IMR-90 (cell line): ENCODE data around the gene HOXB8. TPM values are rescaled to one million over a fixed set of nuclear protein-coding genes. Genes with fewer than 3 reads are reported as not detected.

Source experiments
- microRNA-seq, 2 experiments: library from miRNA; stranded (forward) in 1 of 2; unstranded in 1 of 2; fragments of 10-50 nt in 1 of 2; fragments of <30 nt in 1 of 2; gene quantifications in 1 of 2; microRNA quantifications in 1 of 2; one replicate each; pipeline versions ENCODE3 to v1.1.0; 2013 to 2020; ENCODE audit not compliant: insufficient read depth in 1 of 2, insufficient read length in 1 of 2, unreplicated experiment in 1 of 2
- polyA plus RNA-seq, 3 experiments: library from polyadenylated mRNA; depleted of rRNA; stranded (reverse); fragments of >200 nt; gene quantifications; 2 replicates each; pipeline ENCODE4 v1.2.3, GENCODE V29; 2012; ENCODE audit warnings: low replicate concordance in 1 of 3
- small RNA-seq, 5 experiments: library from RNA; depleted of rRNA; stranded (forward); fragments of <200 nt; gene quantifications; one replicate each; pipeline ENCODE3, GENCODE V24; 2012
- total RNA-seq: library from RNA; depleted of rRNA; stranded (reverse); fragments of >200 nt; gene quantifications from 2 replicates; pipeline ENCODE4 v1.2.3, GENCODE V29; 2012; rRNA removed

The HOXB8 gene
- total and polyA plus RNA-seq, 2 of the 4 experiments (the other 2 are of a cell fraction): 0.54 to 5.3 TPM

Small RNAs within 50 kb of the gene (microRNA-seq; reads per million reads assigned to microRNA genes)
- 0 to 2.2 reads per million in 2 experiments for gene MIR196A1

Small RNAs within 50 kb of the gene (small RNA-seq; reads per million reads assigned to genes)
- gene MIR196A1: 0 reads per million in 5 experiments

Other genes with a start within 250 kb of the HOXB8 start
- not detected in 2 replicates for gene SKAP1, start 185.1 kb downstream of the HOXB8 start, total RNA-seq
- gene SKAP1, start 185.1 kb downstream of the HOXB8 start, polyA plus RNA-seq (2012; rRNA removed): not detected in 2 replicates
- not detected in 2 replicates for gene HOXB1, start 84.3 kb downstream of the HOXB8 start, total RNA-seq
- gene HOXB1, start 84.3 kb downstream of the HOXB8 start, polyA plus RNA-seq (2012; rRNA removed): not detected in 2 replicates
- gene HOXB2, start 70.2 kb downstream of the HOXB8 start, total RNA-seq: 2.7 and 3.1 TPM in 2 replicates
- 29.9 and 33.8 TPM in 2 replicates for gene HOXB2, start 70.2 kb downstream of the HOXB8 start, polyA plus RNA-seq (2012; rRNA removed)
- gene HOXB4, start 36.9 kb downstream of the HOXB8 start, total RNA-seq: 1.9 and 2.0 TPM in 2 replicates
- 7.8 and 8.5 TPM in 2 replicates for gene HOXB4, start 36.9 kb downstream of the HOXB8 start, polyA plus RNA-seq (2012; rRNA removed)
- 6.3 and 8.6 TPM in 2 replicates for gene HOXB3, start 25.1 kb downstream of the HOXB8 start, total RNA-seq
- 59.6 and 76.4 TPM in 2 replicates for gene HOXB3, start 25.1 kb downstream of the HOXB8 start, polyA plus RNA-seq (2012; rRNA removed)
- gene HOXB5, start 21.5 kb downstream of the HOXB8 start, total RNA-seq: 0.54 and 0.56 TPM in 2 replicates
- 18.0 and 18.1 TPM in 2 replicates for gene HOXB5, start 21.5 kb downstream of the HOXB8 start, polyA plus RNA-seq (2012; rRNA removed)
- 11.1 and 11.9 TPM in 2 replicates for gene HOXB6, start 10.3 kb downstream of the HOXB8 start, total RNA-seq
- 42.2 and 48.1 TPM in 2 replicates for gene HOXB6, start 10.3 kb downstream of the HOXB8 start, polyA plus RNA-seq (2012; rRNA removed)
- 1.8 and 3.3 TPM in 2 replicates for gene HOXB7, start 4.3 kb downstream of the HOXB8 start, total RNA-seq
- 6.7 and 7.5 TPM in 2 replicates for gene HOXB7, start 4.3 kb downstream of the HOXB8 start, polyA plus RNA-seq (2012; rRNA removed)
- under 0.01 TPM in 1 of 2 replicates, not detected in the other for gene HOXB9, start 11.1 kb upstream of the HOXB8 start, total RNA-seq
- gene HOXB9, start 11.1 kb upstream of the HOXB8 start, polyA plus RNA-seq (2012; rRNA removed): 0.05 and 0.07 TPM in 2 replicates
- not detected in 2 replicates for gene PRAC1, start 107.2 kb upstream of the HOXB8 start, total RNA-seq
- gene PRAC1, start 107.2 kb upstream of the HOXB8 start, polyA plus RNA-seq (2012; rRNA removed): not detected in 2 replicates
- not detected in 2 replicates for gene PRAC2, start 107.9 kb upstream of the HOXB8 start, total RNA-seq
- not detected in 2 replicates for gene PRAC2, start 107.9 kb upstream of the HOXB8 start, polyA plus RNA-seq (2012; rRNA removed)
- gene HOXB13, start 113.5 kb upstream of the HOXB8 start, total RNA-seq: not detected in 2 replicates
- gene HOXB13, start 113.5 kb upstream of the HOXB8 start, polyA plus RNA-seq (2012; rRNA removed): not detected in 2 replicates
- gene TTLL6, start 201.9 kb upstream of the HOXB8 start, total RNA-seq: not detected in 2 replicates
- not detected in 2 replicates for gene TTLL6, start 201.9 kb upstream of the HOXB8 start, polyA plus RNA-seq (2012; rRNA removed)
- 32.2 and 53.4 TPM in 2 replicates for gene CALCOCO2, start 215.7 kb upstream of the HOXB8 start, total RNA-seq
- 31.1 and 35.9 TPM in 2 replicates for gene CALCOCO2, start 215.7 kb upstream of the HOXB8 start, polyA plus RNA-seq (2012; rRNA removed)